Measurements from ENCODE around the gene LRRC70.

GRCh38 chr5:62627901-62628300 lies 49.3 kb downstream of the LRRC70 start:
- TF ChIP-seq YY1 (IDR thresholded peaks at IDR 0.05; ENCODE audit: insufficient read depth, insufficient read length): no peak
- TF ChIP-seq ZNF274 (IDR thresholded peaks at IDR 0.05; ENCODE audit: low read depth, low read length): no peak
